Left lobe of liver (tissue), 2 donors: Measurements from ENCODE around the gene EPS8. TPM values are rescaled to one million over a fixed set of nuclear protein-coding genes. Genes with fewer than 3 reads are reported as not detected.

Experiments used
- ATAC-seq: fragments of 200-7000 bp; cut with Tn5 transposase; one replicate; pipeline ENCODE4 v1.9.1; 2020; ENCODE audit warnings: mild to moderate bottlenecking, moderate library complexity
- DNase-seq: peaks from one replicate; pipeline ENCODE4 v3.0.0-alpha.2; 2020; ENCODE audit warnings: low spot score
- total RNA-seq: library from RNA; stranded (reverse); gene quantifications from one replicate; pipeline ENCODE4 v1.2.1, GENCODE V29; 2021
- donor health status: DM: no; HTN: no; CAD: no; lungs with moderate emphysema.
- donor health status: DM: no; HTN: yes; CAD: no.

Gene EPS8
- total RNA-seq, 1 donor from 2014 or later = 27.0 TPM

GRCh38 chr12:15662303-15662980 lies 126.7 kb downstream of the EPS8 start:
- DNase-seq (no peak), ATAC-seq (no peak)

GRCh38 chr12:15651371-15651770 lies 137.8 kb downstream of the EPS8 start:
- ATAC-seq (no peak), DNase-seq (no peak)

- DNase-seq (no peak), ATAC-seq (no peak)
Observed at GRCh38 chr12:15650399-15651128, 138.6 kb downstream of the EPS8 start.

GRCh38 chr12:15649347-15649746 lies 139.8 kb downstream of the EPS8 start:
- DNase-seq (no peak), ATAC-seq (no peak)

- ATAC-seq (no peak), DNase-seq (no peak)
Observed at GRCh38 chr12:15648558-15648957, 140.6 kb downstream of the EPS8 start.

GRCh38 chr12:15646581-15646980 lies 142.6 kb downstream of the EPS8 start:
- no peak for ATAC-seq
- no peak for DNase-seq

GRCh38 chr12:15644700-15645099 lies 144.5 kb downstream of the EPS8 start:
- ATAC-seq = no peak
- no peak for DNase-seq

GRCh38 chr12:15638231-15638630 lies 151.0 kb downstream of the EPS8 start:
- DNase-seq (no peak), ATAC-seq (no peak)

GRCh38 chr12:15636060-15636890 lies 152.9 kb downstream of the EPS8 start:
- ATAC-seq (no peak), DNase-seq (no peak)

- DNase-seq (no peak), ATAC-seq (no peak)
Observed at GRCh38 chr12:15634010-15634683, 155.0 kb downstream of the EPS8 start.

GRCh38 chr12:15633201-15633600 lies 156.0 kb downstream of the EPS8 start:
- no peak for ATAC-seq
- no peak for DNase-seq

- ATAC-seq (no peak), DNase-seq (no peak)
Observed at GRCh38 chr12:15632708-15633107, 156.5 kb downstream of the EPS8 start.

- DNase-seq = no peak
- ATAC-seq = no peak
Observed at GRCh38 chr12:15631007-15631715, 158.0 kb downstream of the EPS8 start.

GRCh38 chr12:15629761-15630160 lies 159.4 kb downstream of the EPS8 start:
- DNase-seq (no peak), ATAC-seq (no peak)

GRCh38 chr12:15629108-15629507 lies 160.1 kb downstream of the EPS8 start:
- DNase-seq = peak; percentile 63
- peak; percentile 95 for ATAC-seq

- ATAC-seq (no peak), DNase-seq (no peak)
Observed at GRCh38 chr12:15627995-15628945, 160.9 kb downstream of the EPS8 start.

- DNase-seq = no peak
- no peak for ATAC-seq
Observed at GRCh38 chr12:15625075-15625474, 164.1 kb downstream of the EPS8 start.

- ATAC-seq (no peak), DNase-seq (no peak)
Observed at GRCh38 chr12:15620741-15621539, 168.2 kb downstream of the EPS8 start.
